Measurements from ENCODE around the gene MAPRE3.

MAPRE3 gene

GRCh38 chr2:27010139-27010538 is 39.7 kb downstream of the MAPRE3 start:
- DNase-seq = no peak

- no peak for DNase-seq
Observed at GRCh38 chr2:27013738-27014137, 43.3 kb downstream of the MAPRE3 start.

DNA sequence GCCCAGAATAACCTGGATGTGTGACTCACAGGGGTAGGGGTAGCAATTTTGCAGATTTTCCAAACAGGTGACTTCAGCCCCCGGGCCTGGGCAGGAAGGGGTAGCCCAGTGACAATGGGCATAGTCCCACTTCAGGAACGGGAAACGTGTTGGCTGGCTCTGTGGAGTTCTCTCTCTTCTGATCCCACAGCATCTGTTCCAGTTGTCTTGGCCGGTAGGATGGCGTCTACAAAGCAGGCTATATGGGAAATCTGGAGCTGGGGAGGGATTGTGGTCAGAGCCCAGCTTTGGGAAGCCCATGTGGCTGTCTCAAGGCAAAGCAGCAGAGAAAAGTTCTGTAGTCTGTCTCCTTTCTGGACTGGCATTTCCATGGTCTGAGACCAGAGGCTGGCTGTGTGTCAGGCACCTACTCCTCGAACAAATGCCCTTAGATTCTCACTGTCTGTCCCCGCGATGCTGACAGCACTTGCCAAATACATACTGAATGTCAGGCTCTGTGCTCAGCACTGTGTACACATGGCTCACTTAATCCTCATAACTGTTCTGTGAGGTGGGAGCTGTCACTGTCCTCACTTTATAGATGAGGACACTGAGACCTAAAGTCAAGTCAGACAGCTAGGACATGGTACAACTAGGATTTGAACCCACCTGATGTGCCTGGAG is 44.5 kb downstream of the MAPRE3 start:
- DNase-seq = peak in 4 of 56 donors; percentile 6 to 24 (median 16)

DNA sequence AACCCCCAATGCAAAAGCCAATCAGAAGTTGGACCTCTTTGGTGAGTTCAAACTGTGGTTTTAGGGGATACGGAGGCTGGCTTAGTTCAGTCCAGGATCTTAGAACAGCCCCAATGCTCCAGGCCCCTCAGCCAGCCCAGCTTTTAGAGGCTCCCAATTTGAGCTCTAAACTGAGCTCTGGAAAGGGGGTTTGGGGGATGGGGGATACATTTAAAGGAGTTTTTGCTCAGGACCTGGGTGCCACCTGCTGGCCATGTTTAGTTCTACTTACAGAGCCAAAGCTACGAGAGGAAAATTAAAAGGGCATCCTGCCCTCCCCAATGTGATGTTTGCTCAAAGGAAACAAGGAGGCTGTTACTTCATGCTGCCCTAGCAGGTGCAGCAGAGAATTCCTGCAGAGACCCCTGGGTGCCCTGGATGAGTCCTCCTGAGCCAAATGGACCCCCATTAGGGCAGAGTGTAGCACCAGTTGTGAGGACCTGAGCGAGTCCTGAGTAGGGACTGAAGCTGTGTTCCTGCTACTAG is 46.4 kb downstream of the MAPRE3 start:
- peak in 29 of 56 donors; percentile 5 to 75 (median 21) for DNase-seq

DNA sequence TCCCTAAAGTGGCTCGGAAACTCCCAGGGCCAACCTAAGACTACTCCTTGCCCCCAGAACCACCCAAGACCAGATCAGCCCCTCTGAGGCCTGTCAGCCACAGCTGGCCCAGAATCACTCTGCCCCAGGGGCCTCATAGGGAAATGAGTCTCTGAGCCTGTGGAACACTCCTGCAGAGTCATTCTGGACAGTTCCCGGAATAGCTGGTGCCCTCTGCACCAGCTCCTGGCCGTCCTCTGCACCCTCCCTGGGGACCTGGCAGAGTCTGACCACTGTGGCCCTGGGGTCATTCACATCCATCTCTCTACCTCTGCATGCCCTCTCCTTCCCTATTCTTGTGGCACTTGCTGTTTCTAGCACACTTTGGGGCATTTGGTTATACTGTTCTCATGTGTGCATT is 47.7 kb downstream of the MAPRE3 start:
- DNase-seq = no peak

DNA sequence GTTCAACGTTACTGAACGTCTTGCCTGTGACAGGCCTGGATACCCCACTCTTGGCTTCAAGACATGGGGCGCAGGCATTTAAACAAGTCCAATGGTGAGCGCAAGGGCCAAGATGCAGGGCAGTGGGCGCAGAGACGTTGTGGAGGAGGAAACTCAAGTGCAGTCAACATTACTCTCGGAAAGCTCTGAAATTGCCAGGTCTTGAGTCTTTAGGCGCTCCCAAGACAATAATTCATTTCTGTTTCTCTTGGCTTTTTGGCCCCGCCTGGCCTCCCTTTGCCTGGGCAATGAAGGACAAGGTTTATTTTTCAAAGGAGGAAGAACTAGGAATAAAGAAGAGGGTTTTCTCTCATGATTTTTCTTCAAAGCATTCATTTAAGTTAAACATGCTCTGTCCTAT is 49.0 kb downstream of the MAPRE3 start:
- DNase-seq = no peak

DNA sequence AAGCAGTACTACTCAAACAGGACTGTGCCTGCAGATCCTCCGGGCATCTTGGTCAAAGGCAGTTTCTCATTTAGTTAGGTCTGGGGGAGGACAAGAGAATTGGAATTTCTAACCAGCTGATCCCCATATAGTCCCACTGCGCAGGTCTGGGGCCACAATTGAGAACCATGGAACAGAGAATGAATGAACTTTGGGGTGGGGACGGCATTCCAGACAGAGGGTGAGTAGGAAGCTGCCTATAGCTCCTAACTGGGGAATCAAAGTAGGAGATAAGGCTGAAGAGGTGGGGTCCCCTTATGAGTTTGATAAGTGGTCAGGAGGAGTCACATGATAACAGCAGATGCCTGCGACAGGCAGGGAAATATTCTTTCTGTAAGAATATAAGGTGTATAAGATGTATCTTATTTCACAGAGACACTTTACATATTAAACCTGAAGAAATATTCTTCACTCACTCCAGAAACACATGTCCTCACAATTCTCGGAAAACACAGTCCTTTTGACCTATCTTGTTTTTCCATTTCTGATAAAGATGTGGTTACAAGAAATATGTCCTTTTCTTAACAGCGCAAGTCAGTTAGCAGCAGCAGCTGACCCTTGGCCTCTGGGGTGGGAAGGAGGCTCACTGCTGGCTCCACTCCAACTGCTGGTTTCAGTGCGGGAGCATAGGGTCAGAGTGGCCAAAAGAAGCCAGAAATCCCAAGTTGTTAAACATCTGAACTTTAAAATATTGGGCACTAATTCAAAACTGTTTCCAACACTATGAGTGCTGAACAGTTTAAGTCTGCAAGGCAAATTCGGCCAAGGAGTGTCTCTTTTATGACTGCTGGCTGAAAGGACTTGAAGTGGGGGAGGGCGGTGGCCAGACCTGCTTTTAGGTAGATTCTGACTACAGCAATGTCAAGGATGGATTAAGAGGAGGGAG is 49.8 kb downstream of the MAPRE3 start:
- DNase-seq = no peak

DNA sequence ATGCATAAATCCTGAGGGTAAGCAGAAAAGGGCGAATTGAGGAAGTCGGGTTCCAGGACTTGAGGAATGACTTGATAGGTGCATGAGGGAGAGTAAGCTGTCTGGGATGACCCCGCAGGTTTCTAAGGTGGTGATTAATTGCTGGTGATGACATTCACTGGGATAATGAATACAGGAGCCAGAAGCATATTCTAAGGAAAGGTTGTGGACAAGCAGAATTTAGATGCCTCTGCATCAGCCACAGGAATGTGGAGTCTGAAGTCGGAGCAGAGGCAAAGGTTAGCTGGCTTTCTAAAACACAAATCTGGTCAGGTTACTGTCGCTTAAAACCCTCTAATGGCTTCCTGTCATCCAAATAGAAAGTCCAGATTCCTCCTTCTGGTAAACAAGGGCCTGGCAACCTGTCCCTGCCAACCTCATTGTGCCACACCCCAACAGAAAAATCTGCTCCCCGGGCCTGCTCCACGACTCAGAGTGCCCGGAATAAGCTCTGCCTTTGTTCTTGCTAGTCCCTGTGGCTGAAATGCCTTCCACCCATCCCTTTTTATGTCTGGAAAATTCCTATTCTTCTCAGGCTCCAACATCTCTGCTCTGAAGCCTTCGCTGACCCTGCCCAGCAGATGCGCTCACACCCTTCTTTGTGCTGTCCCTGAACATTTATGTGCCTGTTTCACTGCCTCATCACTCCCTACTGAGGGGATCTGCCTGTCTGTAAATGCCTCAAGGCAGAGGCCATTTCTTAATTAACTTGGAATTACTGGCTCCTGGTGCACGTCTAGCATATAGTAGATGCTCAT is 51.0 kb downstream of the MAPRE3 start:
- DNase-seq = no peak

DNA sequence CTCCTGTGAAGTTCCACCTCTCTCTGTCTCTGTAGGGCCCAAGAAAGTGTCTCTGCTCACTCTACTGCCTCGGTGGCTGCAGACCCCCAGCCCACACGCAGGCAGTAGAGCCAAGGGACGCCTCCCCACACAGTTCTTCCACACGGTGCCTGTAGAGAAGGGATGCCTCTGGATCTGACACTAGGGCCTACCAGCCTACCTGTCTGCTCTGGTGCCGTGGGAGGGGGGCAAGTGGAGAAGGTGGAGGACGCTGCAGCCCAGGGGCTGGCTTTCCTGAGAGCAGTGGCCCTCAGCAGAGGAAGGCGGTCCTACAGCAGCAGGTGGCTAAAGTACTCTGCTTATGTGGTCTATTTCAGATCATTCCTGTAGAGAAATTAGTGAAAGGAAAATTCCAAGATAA is 53.3 kb downstream of the MAPRE3 start:
- DNase-seq = no peak

- no peak for DNase-seq
Observed at GRCh38 chr2:27024188-27024587, 53.8 kb downstream of the MAPRE3 start.

DNA sequence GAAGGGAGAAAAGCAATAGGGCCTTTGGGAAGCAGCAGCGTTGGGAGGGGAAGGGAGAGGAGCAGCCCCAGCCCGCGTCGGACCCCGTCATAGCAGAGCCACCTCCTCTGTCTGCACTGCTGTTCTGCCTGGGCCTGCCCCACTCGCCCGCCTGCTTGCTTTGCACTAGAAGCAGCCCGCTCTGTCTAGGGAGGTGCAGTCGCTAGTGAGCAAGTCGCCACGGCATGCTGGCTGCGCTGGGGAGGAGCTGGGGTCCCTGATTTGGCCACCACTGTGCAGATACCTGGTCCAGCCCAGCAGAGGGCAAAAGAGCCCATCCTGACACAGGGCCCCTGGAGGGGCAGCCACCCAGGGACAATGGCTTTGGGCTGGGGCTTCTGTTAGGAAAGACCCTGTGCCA is 54.4 kb downstream of the MAPRE3 start:
- DNase-seq = no peak

DNA sequence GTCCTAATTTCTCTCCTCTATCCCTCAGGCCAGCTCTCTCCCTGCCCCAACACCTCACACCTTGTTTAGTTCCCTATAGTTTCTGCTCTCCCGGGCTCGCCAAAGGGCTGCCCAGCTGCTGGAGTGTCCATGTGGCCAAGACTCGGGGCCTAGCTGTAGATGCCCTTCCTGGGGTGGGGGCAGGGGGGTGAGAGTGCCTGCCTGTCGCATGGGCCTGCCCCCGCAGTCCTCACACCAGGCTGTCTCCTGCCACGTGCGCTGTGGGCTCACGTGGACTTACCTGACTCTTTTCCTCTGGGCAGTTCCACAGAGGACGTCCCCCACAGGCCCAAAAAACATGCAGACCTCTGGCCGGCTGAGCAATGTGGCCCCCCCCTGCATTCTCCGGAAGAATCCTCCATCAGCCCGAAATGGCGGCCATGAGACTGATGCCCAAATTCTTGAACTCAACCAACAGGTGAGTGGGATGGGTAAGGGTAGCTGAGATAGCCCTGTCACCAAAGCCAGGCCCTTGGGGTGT is 54.9 kb downstream of the MAPRE3 start:
- no peak for DNase-seq

DNA sequence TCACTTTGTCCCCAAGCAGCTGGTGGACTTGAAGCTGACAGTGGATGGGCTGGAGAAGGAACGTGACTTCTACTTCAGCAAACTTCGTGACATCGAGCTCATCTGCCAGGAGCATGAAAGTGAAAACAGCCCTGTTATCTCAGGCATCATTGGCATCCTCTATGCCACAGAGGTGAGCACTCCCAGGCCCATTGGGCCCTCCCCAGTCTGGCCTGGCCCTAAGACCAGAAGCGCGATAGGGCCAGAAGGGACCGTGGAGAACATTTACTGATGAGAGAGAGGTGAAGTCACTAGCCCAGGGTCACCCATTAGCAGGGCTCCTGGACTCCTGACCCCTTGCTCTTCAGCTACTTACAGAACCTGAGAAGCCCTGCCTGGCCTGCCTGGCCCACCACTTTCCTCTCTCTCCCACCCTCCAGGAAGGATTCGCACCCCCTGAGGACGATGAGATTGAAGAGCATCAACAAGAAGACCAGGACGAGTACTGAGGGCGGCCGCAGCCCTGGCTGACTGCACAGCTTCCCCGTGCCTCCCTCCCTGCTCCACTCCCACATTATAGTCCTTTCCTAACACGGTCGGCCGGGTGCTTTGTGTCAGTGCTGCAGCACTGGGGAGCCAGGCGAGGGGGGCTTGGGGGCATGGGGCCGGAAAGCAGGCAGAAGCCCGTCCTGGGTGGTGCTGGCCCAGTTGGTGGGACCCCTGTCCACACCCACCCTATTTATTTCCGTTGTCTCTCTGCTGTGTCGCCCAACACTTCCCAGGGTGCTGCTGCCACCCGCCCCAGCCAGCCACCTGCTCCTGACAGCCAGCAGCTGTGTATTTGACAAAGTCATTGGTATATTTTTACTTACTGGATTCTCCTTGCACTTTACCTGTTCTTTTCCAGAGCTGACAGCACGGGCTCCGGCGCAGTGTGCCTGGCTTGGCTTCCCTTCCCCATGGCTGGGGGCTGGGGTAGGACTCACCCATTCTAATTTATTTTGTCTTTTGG is 55.7 kb downstream of the MAPRE3 start:
- DNase-seq = no peak

GRCh38 chr2:27027211-27027651 is 56.8 kb downstream of the MAPRE3 start:
- no peak for DNase-seq

DNA sequence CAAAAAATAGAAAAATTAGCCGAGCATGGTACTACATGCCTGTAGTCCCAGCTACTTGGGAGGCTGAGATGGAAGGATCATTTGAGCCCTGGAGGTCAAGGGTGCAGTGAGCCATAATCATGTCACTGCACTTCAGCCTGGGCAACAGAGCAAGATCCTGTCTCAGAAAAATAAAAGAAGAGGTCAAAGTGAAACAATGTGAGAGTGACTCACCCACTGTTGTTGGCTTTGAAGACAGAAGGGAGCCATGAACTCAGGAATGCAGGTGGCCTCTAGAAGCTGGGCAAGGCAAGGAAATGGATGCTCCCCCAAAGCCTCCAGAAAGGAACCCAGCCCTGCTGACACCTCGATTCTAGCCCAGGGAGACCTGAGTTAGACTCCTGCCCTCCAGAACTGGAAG is 58.6 kb downstream of the MAPRE3 start:
- no peak for DNase-seq

DNA sequence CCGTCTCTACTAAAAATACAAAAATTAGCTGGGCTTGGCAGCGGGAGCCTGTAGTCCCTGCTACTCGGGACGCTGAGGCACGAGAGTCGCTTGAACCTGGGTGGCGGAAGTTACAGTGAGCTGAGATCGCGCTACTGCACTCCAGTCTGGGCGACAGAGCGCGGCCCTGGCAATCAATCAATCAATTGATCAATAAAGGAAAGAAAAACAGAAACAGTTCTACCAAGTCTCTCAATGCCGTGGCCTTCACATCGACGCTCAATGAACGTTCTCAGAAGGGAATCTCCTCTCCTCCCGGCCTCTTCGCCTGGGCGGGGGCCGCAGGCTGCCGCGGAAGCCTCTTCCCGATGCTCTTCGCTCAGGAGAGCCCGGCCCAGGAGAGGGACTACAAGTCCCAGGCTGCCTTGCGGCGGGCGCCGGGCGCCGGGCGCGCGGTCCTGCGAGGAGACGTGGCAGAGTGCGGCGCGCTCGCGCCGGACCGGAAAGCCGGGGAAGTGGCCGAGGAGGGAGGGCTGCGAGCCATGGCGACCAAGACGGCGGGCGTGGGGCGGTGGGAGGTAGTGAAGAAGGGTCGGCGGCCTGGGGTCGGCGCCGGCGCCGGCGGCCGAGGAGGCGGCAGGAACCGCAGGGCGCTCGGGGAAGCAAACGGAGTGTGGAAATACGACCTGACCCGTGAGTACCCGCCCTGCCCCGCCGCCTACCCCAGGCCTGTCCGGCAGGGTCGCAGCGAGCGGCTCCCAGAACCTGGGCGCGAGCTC is 62.2 kb downstream of the MAPRE3 start, which contains the start of gene TMEM214:
Gene TMEM214, plus strand, starts transcription at position 471 of the 758 bp plus-strand sequence. Its CDS starts 51 bp downstream, at position 522.
- DNase-seq = peak in 55 of 56 donors; percentile 27 to 90 (median 74)

- no peak for DNase-seq
Observed at GRCh38 chr2:27033253-27033852, 62.9 kb downstream of the MAPRE3 start.

DNA sequence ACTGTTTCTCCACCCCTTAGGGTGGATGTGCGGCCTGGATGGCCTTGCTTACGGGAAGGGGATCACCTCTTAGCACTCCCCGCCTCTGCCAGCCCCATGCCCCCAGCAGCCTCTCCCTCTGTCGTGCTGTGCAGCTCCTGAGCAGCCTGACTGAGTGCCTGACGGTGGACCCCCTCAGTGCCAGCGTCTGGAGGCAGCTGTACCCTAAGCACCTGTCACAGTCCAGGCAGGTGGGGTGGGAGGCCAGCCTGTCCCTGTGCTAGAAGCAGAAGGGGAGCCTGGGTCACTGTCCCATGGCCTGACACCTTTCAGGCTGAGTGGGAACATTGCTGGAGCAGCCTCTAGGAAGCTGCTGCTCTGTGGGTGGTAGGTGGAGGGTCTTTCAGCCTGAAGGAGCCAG is 67.6 kb downstream of the MAPRE3 start:
- no peak for DNase-seq
